DND-41 (cell line): ENCODE measurements around the gene ZDHHC16.

Experiments
- CTCF ChIP-seq: IDR thresholded peaks from 2 replicates; pipeline ENCODE4 v1.5.1; 2012; ENCODE audit warnings: borderline replicate concordance, low read length, moderate library complexity, mild to moderate bottlenecking; ENCODE audit not compliant: poor library complexity, severe bottlenecking; ENCODE audit errors: extremely low read depth
- EZH2 ChIP-seq: IDR thresholded peaks from 3 replicates; pipeline ENCODE4 v1.6.1; 2012; ENCODE audit warnings: borderline replicate concordance, low read depth, mild to moderate bottlenecking, moderate library complexity, low read length, inconsistent platforms; ENCODE audit not compliant: severe bottlenecking

- TF ChIP-seq CTCF = no peak
- TF ChIP-seq EZH2 = no peak
Measured at GRCh38 chr10:97456686-97457065, 10.7 kb downstream of the ZDHHC16 start.
